Measurements from ENCODE around the gene SLCO4A1.
A peak's percentile ranks its signal among the peaks of the same experiment; 100 is the strongest.

SLCO4A1 gene

DNA sequence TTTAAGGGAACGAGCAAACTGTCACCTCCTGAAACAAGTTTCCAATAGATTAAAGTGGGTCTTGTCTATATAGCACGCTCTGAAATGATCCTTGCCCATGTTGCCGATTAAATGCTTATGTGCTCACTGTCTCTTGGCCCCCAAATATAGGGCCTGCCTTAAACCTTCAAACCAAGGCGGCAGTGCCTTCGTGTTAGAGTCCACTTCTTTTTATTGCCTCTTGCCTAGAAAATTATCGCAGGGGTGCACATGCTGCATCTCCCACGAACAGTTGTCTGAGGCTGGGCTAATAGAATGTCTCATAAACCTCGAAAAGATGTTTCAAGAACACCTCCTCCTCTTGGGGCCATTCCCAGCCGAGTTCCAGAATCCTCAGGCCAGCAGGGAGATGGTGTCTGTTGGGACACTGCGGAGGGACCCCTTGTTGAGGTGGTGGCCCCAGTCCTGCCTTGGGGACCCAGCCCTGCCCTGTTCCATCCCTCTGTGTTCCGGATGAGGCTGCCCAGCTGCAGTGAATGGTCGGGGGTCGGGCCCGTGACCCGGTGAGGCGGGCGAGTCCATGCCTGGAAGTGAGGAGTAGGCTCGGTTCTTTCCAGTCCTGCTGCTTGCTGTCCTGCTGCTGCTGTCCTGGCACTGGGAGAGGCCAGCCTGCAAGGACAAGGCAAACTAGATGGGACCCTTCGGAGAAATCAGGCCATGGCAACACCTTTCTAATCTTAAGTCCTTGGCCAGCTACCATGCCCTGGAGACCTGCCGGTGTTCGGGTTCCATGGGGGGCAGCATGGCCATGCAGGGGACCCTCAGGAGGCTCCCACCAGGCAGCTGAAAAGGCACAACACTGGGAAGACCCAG, 34.7 kb upstream of the SLCO4A1 start:
- DNase-seq = no peak

- DNase-seq = no peak
These were observed 34.1 kb upstream of the SLCO4A1 start for GRCh38 chr20:62608218-62608565.

DNA sequence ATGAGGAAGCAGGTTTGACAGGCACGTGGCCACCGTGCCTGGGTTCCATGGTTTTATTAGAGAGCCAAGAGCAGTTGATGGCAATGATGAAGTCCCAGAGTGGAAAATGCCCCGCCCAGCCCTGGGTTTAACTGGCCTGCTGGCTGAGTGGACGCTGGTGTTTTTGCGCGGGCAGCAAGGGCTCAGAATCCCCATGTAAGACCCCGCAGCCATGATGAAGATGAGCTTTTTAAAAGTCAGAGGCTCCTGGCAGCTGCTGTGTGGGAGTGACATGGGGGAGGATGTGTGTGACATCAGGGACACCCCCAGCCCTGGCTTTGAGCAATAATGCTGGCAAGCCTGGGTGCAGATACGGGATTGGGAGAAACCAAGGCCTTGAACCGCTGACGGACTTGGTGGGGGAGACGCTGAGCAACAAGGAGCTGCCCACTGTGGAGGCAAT, 33.0 kb upstream of the SLCO4A1 start:
- no peak for DNase-seq

- DNase-seq = no peak
These were observed 32.2 kb upstream of the SLCO4A1 start for GRCh38 chr20:62609811-62610757.

GRCh38 chr20:62611012-62611411, 31.3 kb upstream of the SLCO4A1 start:
- no peak for DNase-seq

DNA sequence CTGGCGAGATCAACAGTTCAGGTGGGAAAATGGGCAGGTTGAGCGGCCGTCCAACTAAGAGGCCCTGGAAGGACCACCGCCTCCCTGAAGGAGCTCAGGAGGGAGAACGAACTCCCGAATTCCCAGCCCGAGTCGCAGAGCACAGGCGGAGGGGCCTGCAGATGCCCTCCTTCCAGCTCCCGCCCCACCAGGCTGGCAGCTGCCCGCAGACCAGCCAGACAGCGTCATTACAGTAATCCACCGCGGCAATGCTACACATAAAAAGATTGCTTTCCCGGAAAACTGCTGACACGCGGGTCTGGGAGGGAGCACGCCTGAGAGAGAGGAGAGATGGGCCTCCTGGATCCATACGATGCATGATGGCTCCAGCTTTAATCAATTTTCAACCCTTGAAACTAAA, 30.5 kb upstream of the SLCO4A1 start:
- no peak for DNase-seq

DNA sequence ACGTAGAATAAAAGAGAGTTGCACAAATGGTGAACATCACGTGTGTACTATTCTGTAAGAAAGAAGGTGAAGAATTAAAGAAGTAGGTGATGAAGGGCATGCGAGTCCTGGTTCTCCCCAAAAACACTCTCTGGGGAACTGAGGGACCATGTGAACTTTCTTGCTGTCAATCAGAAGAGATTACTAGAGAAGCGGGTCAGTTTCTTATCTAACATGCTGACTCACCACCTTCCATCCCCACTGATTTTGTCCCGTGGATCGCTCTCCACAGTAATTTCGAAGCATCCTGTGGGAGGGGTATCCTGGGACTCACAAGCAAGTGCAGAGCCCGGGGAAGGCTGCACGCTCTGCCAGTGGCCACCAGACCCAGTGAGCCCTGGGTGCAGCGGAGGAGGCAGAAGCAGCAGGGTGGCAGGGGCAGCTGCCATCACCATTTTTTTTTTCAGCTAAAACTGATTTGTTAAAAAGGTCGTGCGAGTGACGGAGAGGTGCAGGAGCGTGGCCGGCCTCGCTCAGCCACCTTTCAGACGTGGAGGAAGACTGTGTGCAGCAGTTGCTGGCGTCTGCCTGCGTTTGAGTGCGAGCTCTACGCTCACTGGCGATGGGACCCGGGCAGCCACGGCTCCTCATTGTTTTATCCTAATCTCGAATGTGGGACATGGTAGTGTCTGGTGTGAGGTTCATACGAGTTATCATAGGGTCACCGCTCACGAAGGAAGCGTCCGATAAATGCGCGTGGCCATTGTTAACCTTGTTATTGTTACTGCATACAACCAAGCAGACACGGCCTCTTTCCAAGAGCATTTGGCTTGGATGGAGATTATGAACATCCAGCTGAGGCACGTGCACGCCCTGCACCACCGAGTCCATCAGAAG, 28.0 kb upstream of the SLCO4A1 start:
- DNase-seq = no peak

DNA sequence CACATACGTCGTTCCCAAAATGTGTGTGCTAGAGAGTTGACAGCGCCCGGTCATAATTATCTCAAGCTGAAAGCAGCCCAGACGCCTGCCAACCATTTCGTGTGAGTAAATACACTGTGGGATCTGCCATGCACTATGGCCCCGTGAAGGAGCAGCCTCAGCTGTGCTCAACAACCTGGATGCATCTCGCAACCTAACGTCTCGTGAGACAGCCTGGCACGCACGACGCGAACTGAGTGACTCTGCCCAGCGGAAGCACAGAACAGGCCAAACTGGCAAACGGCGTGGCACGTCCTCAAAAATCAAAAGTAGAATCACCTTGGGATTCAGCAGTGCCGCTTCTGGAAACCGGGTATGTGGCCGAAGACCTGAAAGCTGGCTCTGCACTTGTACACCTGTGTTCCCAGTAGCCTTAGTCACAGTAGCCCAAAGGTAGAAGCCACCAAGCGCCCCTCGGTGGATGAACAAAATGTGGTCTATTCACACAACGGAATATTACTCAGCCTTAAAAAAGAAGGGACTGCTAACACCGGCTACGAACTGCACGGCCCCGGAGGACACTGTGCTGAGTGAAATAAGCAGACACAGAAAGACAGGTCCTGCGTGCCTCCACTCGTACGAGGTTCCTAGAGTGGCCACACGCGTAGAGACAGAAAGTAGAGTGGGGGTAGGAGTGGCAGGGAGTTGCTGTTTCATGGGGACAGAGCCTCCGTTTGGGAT, 27.2 kb upstream of the SLCO4A1 start:
- DNase-seq = no peak

DNA sequence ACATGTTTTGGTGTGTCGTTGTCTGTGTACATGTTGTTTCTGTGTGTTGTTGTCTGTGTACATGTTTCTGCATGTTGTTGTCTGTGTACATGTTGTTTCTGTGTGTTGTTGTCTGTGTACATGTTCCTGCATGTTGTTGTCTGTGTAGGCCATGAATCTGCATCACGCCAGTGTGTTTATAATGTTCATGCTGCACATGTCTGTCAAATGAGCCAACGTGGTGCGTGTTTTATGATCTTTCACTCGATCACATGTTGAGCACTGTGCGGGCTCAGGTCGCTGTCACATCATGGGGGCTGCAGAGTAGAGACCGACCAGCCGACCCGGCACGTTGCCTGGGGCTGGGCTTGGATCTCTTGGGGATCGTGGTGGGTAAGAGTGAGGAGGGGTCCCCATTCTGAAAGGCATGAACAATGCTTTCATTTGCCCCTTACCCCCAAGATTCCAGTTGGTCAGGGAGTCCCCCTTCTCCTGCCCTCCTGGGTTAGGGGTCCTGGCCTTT, 26.5 kb upstream of the SLCO4A1 start:
- DNase-seq = no peak

DNA sequence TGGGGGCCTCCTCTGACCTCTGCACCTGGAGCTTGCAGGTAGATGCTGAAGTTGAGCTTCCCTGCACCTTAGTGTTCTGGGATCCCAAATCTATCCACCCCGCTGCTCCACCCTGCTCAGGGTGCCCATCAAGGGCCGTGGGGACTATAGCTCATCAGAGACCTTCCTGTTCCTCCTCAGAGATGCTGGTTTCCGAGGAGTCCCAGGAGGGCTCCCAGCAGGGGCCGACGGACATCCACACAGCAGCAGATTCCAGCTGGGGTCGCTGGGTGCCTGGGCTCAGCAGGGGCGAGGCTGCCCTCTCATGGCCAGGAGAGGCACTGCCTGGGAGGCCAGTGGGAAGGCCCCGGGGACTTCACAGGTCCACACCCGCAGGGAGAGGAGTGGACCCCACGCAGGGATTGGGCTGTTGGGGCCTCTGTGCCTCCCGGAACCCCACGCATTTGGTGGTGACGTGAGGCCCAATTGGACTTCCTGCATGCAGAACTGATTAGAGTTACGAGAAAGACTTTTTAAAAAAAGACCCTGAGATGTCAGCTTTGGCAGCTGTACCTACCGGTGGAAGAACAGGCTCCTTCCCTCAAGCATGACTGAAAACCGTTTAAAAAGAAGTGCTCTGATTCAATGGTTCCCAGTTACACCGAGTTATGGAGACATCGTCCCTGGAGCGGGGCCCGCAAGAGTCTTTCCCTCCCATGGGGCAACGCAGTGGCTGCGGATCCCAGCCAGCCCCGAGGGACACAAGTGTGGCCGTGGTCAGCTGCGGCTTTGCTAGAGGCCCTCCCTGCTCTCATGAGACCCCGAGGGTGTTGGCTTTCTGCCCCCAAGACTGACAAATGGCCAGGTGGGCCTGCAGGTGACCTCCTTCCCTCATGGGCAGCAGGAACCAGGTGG, 25.3 kb upstream of the SLCO4A1 start:
- peak; percentile 64 for DNase-seq

- no peak for DNase-seq
These were observed 24.4 kb upstream of the SLCO4A1 start for GRCh38 chr20:62617711-62618483.

- no peak for DNase-seq
These were observed 23.4 kb upstream of the SLCO4A1 start for GRCh38 chr20:62618611-62619529.

- no peak for DNase-seq
These were observed 21.7 kb upstream of the SLCO4A1 start for GRCh38 chr20:62620625-62621024.

GRCh38 chr20:62621251-62622110, 20.8 kb upstream of the SLCO4A1 start:
- DNase-seq = no peak

DNA sequence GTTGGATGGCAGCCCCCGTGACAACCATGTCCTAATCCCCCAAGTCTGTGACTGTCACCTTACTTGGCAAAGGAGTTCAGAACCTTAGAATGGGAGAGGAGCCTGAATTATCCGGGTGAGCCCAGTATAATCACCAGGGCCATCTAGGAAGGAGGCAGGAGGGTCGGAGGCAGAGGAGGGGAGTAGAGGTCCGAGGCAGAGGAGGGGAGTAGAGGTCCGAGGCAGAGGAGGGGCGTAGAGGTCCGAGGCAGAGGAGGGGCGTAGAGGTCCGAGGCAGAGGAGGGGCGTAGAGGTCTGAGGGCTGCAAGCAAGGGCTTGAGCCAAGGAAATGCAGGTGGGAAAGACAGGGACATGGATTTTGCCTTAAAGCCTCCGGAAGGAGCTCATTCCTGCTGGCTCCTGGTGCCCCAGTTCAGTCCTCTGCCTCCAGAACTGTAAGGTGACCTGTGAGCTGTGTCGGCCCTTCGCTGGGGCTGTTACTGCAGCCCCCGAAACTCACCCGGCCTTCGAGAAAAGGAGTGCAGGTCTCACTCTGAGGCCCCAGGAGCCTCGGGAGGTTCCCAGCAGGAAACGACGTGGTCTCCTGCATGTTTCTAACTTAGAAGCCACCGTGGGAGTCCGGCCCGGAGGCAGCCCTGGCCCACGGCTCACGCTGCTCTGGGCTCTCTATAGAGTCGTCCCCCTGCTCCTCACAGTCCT, 20.0 kb upstream of the SLCO4A1 start:
- DNase-seq = no peak

GRCh38 chr20:62622877-62623487, 19.3 kb upstream of the SLCO4A1 start:
- DNase-seq = no peak
